GM18511 (cell line): ENCODE results near the gene CACNG5.

ENCODE experiments used
- ATAC-seq: cut with Tn5 transposase; IDR thresholded peaks from one replicate; pipeline ENCODE4 v1.9.1; 2021; ENCODE audit warnings: mild to moderate bottlenecking, moderate library complexity; ENCODE audit not compliant: unreplicated experiment

The CACNG5 gene

DNA sequence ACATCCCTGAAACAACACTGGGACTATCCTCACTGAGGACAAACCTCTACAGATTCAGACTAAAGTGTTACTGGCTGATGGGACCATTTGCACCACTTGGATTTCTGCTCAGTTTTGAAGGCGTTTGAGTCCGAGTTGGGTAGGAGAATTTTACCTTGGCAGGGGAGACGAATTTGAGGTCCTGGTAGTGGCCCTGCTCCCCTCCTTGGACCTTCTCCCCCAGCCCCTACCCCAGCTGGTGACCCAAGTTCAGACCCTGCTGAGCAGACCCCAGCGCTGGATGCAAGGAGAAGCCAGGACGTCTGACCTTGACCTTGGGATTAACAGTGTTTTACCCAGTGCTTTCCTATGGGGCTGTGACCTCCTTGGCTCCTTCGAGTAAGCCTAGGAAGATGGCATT is 13.6 kb downstream of the CACNG5 start:
- no peak for ATAC-seq

DNA sequence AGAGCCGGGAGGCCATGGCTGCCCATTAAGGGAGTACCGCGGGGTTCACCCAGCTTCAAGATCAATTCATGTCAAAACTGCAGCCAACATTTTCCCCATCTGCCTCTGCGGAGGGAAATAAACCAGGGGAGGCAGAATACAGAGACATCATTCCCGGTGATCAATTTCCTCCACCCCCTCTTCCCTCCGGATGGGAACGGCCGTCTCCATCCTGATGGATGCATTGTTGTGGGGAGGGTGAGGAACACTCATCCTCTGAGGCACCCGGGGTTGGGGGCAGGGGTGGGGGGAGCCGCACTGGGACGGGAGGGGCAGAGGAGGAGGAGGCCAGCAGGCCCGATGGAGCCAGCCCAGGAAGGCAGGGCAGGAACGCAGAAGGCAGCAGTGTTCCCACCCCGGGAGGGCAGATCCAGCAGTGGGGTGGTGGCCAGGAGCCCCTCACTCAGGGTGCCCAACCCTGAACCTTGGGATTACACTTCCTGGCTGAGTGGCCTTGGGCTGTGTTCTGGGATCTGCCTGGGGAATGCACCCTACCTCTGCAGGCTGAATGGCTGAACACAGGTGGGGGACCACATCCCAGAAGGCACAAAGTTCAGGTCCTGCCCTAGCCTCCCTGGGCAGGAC is 14.2 kb downstream of the CACNG5 start:
- ATAC-seq: no peak

DNA sequence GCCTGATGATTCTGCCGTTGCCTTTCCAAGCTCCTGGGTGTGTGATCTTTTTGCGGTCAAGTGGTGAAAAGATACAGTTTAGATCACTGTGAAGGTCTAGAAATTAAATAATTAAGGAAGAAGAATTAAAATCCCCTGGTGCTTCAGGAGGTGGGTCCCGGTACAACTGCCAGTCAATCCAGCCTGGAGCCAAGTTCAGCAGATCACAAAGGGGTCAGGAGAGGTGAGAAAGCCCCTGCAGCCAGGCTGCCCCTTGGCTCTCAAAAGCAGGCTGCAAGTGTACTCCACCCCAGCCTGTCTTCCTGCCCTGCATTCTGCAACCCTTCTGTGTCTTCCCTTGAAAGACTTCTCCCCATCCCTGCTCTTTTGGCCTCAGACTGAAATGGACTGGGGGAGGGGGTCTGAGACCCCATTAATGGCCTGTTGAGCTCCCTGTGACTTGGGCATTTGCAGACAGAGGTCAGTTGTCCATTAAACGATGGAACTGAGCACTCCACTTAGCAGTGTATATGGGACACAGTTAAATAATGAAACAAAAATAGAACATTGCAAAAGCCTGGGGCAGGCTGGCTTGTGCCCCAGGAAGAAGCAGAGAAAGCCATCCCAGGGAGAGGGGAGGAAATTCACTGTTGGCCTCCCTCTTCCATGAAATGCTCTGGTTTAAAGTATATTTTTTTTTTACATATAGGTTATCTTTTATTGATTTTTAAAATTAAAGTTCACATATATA is 15.1 kb downstream of the CACNG5 start:
- ATAC-seq: no peak

DNA sequence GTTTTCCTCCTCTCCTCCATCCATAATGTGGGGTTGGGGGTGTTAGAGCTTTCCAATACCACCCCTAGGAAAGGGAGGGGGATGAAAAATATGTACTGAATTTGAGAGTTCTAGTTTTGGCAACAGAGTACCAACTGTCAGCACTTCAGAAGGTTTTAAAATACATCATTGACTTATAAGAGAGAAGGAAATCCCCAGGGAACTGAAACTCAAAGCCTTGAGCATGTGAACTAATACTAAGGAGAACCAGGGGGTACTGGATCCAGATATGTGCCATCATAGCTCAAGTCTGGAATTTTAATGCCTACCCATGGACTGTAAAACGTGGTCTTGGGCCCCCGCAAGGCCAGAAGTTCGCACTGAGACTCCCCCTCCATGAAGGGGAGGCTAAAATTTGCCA is 15.8 kb downstream of the CACNG5 start:
- ATAC-seq: no peak

DNA sequence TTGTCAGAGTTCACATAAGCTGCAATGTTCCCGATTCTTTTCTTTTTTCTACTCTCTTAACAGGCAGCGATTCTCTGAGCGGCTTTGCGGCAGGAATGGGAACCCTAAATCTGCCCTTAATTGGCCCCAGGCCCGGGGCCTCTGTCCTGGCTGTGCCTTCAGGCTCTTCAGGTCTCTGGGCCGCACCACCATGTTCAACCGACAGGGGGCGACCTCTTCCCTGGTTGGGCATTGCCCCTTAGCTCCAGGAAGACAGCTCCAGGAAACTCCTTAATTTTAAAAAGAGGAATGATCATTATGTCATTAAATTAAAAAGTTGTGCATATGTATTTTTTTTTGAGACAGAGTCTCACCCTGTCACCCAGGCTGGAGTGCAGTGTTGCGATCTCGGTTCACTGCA is 20.3 kb downstream of the CACNG5 start:
- ATAC-seq: no peak

DNA sequence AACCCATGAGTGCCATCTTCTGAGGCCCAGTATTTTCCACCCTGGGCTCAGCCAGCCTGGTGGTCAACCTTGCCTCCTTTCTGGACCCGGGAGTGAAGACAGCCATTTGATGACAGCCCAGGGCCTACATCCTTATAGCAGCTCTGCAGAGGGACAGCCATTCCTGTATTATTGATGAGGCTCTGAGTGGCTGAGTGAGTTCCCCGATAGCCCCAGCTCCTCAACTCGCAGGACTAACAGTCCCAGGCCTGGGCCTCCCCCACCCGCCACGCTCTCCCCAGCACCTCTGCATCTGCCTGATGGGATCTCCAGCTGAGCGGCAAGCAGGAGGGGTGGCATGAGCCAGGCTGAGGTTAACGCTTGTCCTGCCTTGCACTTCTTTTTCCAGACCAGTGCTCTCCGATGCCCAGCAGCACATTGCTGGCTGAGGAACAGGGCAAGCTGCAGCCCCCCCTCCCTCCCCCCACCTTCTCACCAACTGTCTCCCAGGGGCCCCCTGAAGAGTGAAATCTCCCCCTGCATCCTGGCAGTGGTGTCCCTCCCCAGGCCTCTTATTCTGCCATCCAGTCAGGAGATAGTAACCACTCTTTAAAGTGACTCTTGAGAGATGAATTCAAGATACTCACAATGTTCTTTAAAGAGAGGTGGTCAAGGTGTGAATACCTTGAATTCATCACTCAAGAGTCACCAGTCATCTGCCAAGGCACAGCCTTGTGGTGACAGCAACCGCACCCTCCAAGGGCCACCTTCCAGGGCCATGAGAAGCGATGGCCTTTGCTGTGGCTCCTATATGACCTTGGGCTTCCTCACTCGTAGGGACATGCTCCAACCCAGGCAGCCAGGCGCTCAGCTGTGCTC is 23.5 kb downstream of the CACNG5 start:
- ATAC-seq: no peak

DNA sequence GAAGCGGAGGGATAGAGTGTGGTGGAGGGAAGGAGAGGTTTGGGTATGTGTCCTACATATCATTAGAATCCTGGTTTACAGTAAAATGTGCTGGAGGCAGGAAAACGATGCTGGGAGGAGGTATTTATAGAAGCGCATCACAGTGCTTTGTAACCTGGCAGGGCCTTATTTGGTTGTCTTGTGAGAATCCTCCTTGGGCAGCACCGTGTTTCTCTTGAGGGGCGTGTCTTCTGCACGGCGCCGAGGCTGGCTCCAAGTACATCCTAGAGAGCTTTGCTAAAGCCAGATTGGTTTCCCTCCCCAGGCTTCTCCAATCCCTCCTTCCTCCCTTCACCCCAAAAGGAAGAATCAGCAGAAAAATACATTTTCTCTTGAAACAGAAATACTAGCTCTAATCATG is 24.4 kb downstream of the CACNG5 start:
- ATAC-seq: no peak

DNA sequence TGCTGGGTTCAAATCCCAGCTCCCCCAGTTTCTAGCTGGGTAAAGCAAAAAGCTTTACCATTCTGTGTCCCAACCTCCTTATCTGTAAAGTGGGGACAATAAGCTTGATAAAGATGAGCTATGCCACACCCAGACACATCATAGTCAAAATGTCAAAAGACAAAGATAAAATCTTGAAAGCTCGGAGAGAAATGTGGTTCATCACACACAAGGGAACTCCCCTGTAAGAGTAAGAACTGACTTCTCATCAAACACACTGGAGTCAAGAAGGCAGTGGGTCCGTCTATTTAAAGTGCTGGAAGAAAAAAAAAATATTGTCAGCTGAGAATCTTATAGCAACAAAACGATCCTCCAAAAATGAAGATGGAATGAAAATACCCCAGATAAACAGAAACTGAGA is 25.3 kb downstream of the CACNG5 start:
- no peak for ATAC-seq

DNA sequence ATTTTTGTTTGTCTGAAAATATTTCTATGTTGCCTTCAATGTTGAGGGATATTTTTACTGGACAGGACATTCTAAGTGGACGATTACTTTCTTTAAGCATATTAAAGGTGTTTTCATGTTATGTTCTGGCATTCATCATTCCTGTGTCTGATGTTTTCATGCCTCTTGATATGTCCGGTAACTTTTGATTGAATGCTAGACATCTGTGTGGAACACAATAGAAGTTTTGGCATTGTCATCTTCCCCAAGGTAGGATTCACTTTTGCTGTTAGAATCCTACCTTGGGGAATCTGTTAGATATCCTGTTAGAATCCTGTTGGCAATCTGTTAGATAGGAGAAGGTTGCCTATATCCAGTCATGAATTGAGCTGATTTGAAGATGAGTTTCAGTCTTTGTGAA is 28.9 kb downstream of the CACNG5 start:
- no peak for ATAC-seq

DNA sequence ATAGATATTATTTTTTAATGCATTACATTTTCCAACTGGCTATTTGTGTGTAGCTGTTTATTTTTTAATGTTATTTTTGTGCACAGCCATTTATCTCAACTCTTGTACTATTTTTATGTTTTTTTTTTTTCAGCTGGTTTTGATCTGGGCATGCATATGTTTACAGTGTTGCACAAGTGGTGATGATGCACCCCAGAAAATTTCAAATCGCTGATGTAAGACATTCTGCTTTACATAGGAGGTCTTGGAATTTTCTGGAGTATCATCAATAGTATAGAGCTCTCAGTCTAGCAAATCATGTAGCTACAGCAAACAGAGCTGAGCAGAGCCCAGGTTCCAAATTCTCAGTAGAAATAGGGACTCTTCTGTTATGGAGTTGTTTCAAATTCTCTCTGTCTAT is 30.2 kb downstream of the CACNG5 start:
- ATAC-seq: no peak

DNA sequence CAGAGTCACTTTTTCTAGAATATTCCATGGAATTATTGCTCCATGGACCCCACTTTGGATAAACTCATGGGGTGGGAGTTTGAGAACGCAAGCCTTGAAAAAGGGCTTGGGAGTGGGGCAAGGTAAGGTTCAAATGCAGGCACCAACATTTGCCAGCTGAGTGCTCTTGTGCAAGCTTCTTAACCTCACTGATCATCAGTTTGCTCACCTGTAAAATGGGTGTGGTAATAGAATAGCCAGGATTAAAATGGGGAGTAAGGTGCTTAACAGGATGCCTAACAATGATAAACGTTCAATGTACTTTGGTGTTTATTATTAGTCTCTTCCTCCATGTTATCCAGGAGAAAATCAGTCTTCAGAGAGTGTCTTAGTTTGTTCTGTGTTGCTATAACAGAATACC is 39.0 kb downstream of the CACNG5 start:
- ATAC-seq: no peak

DNA sequence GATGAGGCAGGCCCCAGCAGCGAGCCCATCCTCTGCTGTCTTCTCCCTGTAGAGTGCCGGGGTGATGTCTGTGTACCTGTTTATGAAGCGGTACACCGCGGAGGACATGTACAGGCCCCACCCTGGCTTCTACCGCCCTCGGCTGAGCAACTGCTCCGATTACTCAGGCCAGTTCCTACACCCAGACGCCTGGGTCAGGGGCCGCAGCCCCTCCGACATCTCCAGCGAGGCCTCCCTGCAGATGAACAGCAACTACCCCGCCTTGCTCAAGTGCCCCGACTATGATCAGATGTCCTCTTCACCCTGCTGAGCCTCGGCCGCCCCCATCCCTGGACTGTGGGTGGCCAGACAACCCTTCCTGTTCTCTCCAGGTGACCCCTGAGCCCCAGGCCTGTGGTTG is 50.0 kb downstream of the CACNG5 start:
- ATAC-seq: no peak

DNA sequence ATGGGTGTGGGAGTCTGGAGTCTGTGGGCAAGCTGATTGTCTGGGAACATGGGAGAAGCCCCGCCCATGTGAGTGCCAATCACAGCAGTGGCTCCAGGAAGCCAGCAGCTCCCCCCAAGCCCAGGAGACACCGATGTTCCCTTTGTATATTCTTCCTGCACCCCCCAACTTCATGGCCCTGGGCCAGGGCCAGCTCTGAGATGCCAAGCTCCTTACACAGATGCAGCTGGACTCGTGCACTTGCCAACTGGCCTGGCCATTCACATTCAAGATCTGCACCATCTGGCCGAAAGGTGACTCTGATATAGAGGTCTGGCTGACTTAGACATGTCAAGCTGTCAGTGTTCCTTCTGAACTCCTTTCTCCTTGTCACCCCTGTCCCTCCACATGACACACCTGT is 50.5 kb downstream of the CACNG5 start:
- no peak for ATAC-seq

DNA sequence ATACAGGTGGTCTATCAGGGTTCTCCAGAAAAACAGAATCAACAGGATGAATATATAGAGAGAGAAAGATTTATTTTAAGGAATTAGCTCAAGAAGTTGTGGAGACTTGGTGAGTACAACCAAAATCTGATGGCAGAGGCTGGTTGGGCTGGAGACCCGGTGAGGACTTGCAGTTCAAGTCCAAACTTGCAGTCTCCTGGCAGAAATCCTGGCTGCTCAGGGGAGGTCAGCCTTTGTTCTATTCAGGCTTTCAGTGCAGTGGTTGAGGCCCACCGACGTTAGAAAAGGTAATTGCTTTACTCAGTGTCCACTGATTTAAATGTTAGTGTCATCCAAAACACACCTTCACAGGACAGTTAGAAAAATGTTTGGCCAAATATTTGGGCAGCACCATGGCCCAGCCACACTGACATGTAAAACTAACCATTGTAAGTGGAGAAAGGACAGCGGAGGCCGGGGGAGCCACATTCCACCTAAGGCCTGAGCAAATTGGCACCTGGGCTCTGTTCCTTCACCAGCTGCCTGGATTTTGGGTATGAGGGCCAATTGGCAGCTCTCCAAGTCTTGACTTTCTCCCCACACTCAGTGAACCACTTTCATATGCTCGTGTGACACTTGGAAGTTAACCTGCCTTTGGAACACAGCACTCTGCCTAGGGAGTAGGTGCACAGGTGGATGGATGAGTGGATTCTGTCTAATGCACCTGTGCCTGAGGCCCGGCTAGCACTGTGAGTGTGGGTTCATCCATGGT is 54.7 kb downstream of the CACNG5 start:
- no peak for ATAC-seq

DNA sequence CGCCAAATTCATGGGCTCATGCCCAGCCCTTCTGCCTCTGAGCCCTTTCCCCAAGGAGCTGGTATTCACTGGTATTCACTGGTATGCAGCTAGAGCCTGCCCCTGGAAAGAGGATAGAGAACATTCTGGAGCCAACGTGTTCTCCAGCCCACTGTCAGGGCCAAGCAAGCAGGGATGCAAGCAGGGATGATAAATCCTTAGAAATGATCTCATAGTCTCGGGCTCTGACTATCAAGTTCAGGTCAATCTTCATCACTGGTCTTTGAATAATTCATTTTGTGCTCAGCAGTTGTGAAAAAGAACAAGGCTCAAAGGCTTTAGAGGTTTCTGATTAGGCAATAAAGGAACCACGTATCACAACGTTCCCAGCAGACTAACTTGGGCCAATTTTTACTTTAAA is 57.3 kb downstream of the CACNG5 start:
- ATAC-seq: no peak

DNA sequence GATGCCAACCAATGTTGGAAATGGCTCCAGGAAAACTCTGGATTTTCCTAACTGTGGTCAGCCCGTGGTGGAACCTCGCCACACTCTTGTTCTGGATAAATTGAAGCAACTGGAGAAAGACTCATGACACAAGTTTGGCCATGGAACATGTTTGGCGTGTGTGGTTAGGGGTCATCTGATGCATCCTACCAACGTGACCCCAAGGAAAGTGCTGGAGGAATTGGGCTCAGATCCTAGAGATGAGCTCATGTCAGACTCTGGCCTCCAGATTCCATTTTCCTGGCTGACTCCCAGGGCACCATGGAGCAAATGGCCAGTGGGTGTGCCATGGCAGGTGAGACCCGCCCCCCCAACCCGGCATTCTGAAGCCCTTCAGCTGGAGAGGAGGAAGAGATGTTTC is 58.5 kb downstream of the CACNG5 start:
- no peak for ATAC-seq

DNA sequence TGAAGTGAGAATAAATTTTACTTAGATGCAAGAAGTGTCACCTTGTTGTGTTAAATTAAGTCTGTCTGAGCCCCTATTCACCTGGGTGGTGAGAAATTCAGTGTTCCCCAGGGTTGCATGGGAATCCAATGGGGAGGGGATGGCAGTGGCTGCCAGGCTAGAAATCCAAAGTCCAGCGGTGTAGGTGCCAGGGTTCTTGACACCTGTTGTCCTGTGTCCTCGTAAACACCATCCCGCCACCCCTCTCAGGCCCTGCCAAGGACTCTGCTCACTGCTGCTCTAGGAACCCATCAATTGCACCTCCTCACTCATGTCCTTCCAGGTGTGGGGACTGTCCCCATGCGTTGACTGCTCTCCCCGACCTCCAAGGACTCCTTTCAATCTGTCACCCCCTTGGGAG is 58.9 kb downstream of the CACNG5 start:
- no peak for ATAC-seq

DNA sequence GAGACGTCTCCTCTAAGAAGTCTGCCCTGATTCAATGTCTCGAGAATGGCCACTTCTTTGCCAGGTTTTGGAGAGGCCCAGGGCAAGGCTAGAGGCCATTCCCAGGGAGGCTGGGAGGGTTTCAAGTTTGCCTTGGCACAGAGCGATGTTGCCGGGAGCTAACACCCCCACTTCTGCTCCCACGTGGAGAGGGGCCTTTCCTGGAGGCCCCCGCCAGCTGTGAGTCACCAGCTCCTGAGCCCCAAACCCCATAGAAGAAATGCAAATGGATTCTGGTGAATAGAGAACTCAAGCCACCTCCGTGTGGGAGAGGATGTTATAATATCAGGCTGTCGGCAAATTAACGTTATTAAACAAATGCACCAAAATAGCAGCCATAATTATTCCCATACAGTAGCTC is 62.2 kb downstream of the CACNG5 start:
- ATAC-seq: no peak

DNA sequence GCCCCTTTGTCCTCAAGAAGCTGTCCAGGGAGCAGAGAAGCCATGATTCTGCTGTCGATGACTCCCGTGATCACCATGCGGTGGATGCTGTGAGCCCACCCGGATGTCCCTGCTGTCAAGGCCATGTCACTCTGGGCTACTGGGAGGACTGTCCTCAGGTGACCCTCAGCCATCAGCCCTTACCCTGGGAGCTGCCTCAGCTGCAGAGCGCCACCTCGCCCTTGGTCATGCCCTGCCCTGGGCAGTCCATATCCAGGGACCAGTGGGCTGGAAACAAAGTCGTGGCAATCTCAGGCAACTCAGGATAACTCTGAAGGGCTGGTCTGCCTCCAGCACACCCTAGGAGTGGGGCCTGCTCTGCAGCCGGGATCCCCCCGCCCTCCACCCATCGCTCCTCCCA is 63.6 kb downstream of the CACNG5 start:
- ATAC-seq: no peak

DNA sequence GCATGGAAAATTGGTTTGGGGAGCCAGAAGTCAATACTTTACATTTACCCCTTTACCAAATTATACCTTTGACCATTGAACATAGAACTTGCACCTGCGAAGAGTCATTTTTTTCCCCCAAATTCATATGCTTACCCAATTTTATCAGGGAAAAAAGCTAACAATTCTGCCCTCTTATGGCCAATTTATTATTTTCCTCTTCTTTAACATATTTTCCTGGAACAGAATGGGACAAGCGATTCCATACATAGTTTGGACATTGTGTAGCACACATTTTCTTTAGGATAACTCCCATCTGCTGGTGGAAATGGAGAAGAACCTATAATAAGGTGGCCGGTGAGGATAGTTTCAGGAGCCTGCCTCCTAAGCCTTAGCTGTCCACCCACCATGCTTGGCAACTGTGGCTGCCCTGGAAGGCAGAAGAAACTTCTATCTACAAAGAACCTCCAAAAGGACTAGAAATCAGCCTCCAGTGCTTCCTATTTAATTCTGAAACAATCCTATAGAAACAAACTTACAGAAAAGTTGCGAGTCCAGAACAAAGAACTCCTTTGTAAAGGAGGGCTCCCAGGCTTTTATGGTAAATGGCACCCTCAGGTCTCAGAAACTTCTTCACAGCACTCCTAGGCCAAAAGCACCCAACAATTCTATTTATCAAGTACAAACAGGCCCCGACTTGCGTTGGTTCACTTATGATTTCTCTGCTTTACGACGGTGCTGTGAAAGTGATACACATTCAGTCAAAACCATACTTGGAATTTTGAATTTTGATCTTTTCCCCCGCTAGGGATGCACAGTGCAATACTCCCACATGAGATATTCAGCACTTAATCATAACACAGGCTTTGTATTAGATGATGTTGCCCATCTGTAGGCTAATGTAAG is 65.5 kb downstream of the CACNG5 start:
- no peak for ATAC-seq
